ENCODE results near the gene PEF1.

- TF ChIP-seq, protein P1, sequence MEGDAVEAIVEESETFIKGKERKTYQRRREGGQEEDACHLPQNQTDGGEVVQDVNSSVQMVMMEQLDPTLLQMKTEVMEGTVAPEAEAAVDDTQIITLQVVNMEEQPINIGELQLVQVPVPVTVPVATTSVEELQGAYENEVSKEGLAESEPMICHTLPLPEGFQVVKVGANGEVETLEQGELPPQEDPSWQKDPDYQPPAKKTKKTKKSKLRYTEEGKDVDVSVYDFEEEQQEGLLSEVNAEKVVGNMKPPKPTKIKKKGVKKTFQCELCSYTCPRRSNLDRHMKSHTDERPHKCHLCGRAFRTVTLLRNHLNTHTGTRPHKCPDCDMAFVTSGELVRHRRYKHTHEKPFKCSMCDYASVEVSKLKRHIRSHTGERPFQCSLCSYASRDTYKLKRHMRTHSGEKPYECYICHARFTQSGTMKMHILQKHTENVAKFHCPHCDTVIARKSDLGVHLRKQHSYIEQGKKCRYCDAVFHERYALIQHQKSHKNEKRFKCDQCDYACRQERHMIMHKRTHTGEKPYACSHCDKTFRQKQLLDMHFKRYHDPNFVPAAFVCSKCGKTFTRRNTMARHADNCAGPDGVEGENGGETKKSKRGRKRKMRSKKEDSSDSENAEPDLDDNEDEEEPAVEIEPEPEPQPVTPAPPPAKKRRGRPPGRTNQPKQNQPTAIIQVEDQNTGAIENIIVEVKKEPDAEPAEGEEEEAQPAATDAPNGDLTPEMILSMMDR (IDR thresholded peaks at IDR 0.05; ENCODE audit: insufficient read depth, low read depth, low read length) = no peak
- no peak for TF ChIP-seq EZH2 (IDR thresholded peaks at IDR 0.05; ENCODE audit: insufficient read depth, low read length)
Measured at GRCh38 chr1:31627930-31628559, 16.6 kb downstream of the PEF1 start.
